Calu3 (cell line): ENCODE data around the gene ACVR1B. TPM values are rescaled to one million over a fixed set of nuclear protein-coding genes. Genes with fewer than 3 reads are reported as not detected.

Experiments used
- BruUV-seq: library from RNA; stranded (reverse); fragments of 400-500 nt; replicated peaks from 2 replicates; lab custom pipeline; 2021; lab: Mats Ljungman, UMichigan
- CTCF ChIA-PET: fragments of 300-600 bp; sonication (Branson Sonifier 250); formaldehyde crosslinking; loops from one replicate; lab custom pipeline; 2022; ENCODE audit warnings: antibody characterized with exemption; lab: Charles Lee
- DNase-seq: peaks from one replicate; pipeline ENCODE4 v3.0.0; 2022
- H3K27ac Mint-ChIP-seq: one replicate; pipeline ENCODE4 v1.8.0; 2022; ENCODE audit warnings: mixed read lengths; ENCODE audit not compliant: unreplicated experiment
- H3K27me3 Mint-ChIP-seq: one replicate; pipeline ENCODE4 v1.8.0; 2022; ENCODE audit warnings: mixed read lengths; ENCODE audit not compliant: unreplicated experiment
- H3K36me3 Mint-ChIP-seq: one replicate; pipeline ENCODE4 v1.8.0; 2022; ENCODE audit warnings: mild to moderate bottlenecking, moderate library complexity, mixed read lengths; ENCODE audit not compliant: insufficient read depth, unreplicated experiment
- H3K4me1 Mint-ChIP-seq: one replicate; pipeline ENCODE4 v1.8.0; 2022; ENCODE audit warnings: mild to moderate bottlenecking, low read depth, mixed read lengths; ENCODE audit not compliant: unreplicated experiment
- H3K4me3 Mint-ChIP-seq: one replicate; pipeline ENCODE4 v1.8.0; 2022; ENCODE audit warnings: mild to moderate bottlenecking, low read depth, moderate library complexity, mixed read lengths; ENCODE audit not compliant: unreplicated experiment
- H3K9me3 Mint-ChIP-seq: one replicate; pipeline ENCODE4 v1.8.0; 2022; ENCODE audit warnings: low read depth, mixed read lengths; ENCODE audit not compliant: unreplicated experiment
- CTCF ChIP-seq: fragments of 200-600 bp; IDR thresholded peaks from one replicate; pipeline ENCODE4 v1.8.0; 2022; ENCODE audit warnings: antibody characterized with exemption; ENCODE audit not compliant: unreplicated experiment
- intact Hi-C: fragments of 100-400 bp; cut with micrococcal nuclease; formaldehyde crosslinking; loops from one replicate; pipeline ENCODE4 v1.10.0; 2022; ENCODE audit not compliant: unreplicated experiment
- total RNA-seq: library from RNA; stranded (reverse); gene quantifications from 2 replicates; pipeline ENCODE4 v1.2.3, GENCODE V29; 2022

ACVR1B gene
- total RNA-seq, 1 experiment from 2014 or later: 16.3 TPM

- H3K4me1 Mint-ChIP-seq: no peaks in the 10 kb centered on the region
- no peak overlapping the region for H3K4me3 Mint-ChIP-seq
- CTCF ChIA-PET: no interaction called here
- no peaks in the 10 kb centered on the region for H3K36me3 Mint-ChIP-seq
- no peaks in the 10 kb centered on the region for H3K27me3 Mint-ChIP-seq
- H3K27ac Mint-ChIP-seq: no peak overlapping the region
- intact Hi-C loops: no loop called here
- DNase-seq: no peak
- BruUV-seq: no TSS peak
- no peaks in the 10 kb centered on the region for H3K9me3 Mint-ChIP-seq
- no peak for TF ChIP-seq CTCF
These were observed 60.2 kb downstream of the ACVR1B start for GRCh38 chr12:52011602-52012214.

GRCh38 chr12:52013626-52014310 is 62.3 kb downstream of the ACVR1B start:
- CTCF ChIA-PET: no interaction called here
- intact Hi-C loops: no loop called here
- H3K9me3 Mint-ChIP-seq: no peaks in the 10 kb centered on the region
- H3K27ac Mint-ChIP-seq: no peak overlapping the region
- TF ChIP-seq CTCF: no peak
- no peaks in the 10 kb centered on the region for H3K4me1 Mint-ChIP-seq
- no TSS peak for BruUV-seq
- no peaks in the 10 kb centered on the region for H3K36me3 Mint-ChIP-seq
- no peaks in the 10 kb centered on the region for H3K27me3 Mint-ChIP-seq
- H3K4me3 Mint-ChIP-seq: no peak overlapping the region
- no peak for DNase-seq

GRCh38 chr12:52014567-52015530 is 63.4 kb downstream of the ACVR1B start:
- H3K27me3 Mint-ChIP-seq: no peaks in the 10 kb centered on the region
- intact Hi-C loops: no loop called here
- H3K4me3 Mint-ChIP-seq: no peak overlapping the region
- no peaks in the 10 kb centered on the region for H3K36me3 Mint-ChIP-seq
- no peaks in the 10 kb centered on the region for H3K9me3 Mint-ChIP-seq
- H3K27ac Mint-ChIP-seq: no peak overlapping the region
- CTCF ChIA-PET: no interaction called here
- TF ChIP-seq CTCF: no peak
- no TSS peak for BruUV-seq
- no peak for DNase-seq
- peaks cover 3% of the 10 kb centered on the region for H3K4me1 Mint-ChIP-seq

DNA sequence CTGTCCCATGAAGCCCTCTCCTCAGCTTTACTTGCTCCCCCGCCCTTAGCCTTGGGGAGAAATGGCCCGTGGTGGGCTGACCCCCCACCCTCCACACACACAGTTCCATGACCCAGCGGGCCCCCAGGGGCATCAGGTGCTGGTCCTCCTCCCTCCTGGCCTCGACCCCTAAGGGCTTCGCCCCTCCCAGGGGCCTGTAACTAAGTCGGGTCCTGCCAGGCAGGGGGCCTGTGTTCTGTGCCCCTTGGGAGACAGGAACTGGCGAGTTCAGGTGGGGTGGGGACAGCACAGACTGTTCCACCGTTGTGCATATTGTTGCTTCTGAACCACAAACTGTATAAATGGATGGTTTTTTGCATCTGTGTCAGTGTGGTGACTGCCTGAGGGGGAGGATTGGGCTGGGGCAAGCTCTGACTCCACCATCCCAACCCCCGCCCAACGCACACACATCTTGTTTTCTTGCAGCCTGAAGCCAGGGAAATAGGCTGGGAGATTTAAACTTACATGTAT is 64.1 kb downstream of the ACVR1B start:
- peaks cover 11% of the 10 kb centered on the region for H3K4me1 Mint-ChIP-seq
- H3K27ac Mint-ChIP-seq: no peak overlapping the region
- no peak overlapping the region for H3K4me3 Mint-ChIP-seq
- no peak for TF ChIP-seq CTCF
- H3K9me3 Mint-ChIP-seq: no peaks in the 10 kb centered on the region
- no TSS peak for BruUV-seq
- intact Hi-C loops: no loop called here
- CTCF ChIA-PET: no interaction called here
- no peaks in the 10 kb centered on the region for H3K36me3 Mint-ChIP-seq
- no peak for DNase-seq
- no peaks in the 10 kb centered on the region for H3K27me3 Mint-ChIP-seq
